ENCODE measurements around the gene LBHD1.
A peak's percentile ranks its signal among the peaks of the same experiment; 100 is the strongest.
"Not testable (repeated sequence)": the region's sequence is repeated elsewhere in the genome, so short reads cannot be mapped to it uniquely, and the experiment has no call there.

LBHD1 gene

DNA sequence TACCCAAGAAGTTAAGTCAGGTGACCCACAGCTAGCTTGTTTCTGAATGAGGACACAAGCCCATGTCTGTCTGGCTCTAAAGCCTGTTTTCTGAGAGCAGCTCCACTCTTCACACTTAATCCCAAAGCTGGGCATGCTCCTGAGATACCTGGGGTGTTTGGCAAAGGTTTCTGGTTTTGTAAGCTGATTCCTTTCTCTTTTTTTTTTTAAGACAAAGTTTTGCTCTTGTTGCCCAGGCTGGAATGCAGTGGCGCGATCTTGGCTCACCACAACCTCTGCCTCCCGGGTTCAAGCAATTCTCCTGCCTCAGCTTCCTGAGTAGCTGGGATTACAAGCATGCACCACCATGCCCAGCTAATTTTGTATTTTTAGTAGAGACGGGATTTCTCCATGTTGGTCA lies 21.6 kb upstream of the LBHD1 start:
- DNase-seq: not testable (repeated sequence)

DNA sequence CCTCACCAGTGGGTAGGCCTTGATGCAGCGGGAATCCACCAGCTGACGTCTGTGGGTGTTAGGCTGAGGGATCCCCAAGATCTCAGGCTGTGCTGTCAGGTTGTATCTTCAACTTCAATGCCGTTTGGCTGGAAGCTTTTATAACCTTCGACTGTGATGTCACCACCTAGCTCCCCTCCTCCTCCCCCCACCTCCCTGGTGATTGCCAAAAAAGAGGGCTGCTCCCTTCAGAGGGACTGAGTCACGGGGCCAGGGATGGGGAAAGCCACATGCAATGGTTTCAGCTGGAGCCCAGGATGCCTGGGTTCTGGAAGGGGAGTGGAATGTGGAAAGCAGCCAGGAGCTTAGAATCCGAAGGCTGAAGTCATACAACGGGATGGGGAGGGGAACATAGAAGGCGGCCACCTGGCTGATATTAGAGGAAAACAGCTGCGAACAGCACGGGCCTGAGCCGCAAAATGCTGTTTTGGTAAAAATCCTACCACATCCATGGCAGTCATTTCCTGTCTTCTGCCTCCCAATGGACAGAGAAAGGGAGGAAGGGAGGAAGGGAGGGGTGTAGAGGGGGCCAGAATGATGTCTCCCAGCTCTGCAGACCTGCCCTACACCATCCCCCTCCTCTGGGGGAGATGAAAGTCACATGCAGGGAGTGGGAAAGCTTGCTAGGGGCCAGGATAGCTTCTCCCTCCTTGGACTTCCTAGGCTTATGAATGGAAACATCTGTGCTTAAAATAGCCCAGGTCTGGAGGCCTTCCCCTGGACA lies 17.5 kb upstream of the LBHD1 start, which contains the start of gene LRRN4CL:
LRRN4CL (minus strand) TSS at position 110 of the 763 bp plus-strand sequence. CDS start 1,022 bp downstream, outside the sequence.
- no peak for DNase-seq

DNA sequence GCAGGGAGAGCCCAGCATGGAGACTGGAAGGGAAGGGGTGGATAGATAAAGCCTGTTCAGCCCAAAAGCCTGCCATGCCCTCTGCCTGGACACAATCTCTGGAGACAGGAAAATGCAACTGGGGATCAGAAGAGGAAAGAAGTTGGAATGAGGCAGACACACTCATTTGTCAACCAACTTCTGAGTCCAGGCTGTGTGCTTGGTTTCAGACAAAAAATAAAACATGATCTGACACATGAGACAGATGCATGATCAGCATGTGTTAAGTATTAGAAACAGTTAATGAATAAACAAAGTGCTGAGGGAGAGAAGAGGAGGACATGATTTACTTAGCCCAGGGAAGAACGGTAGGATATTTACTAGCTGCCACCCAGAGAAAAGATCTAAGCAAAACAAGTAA lies 16.4 kb upstream of the LBHD1 start:
- no peak for DNase-seq

DNA sequence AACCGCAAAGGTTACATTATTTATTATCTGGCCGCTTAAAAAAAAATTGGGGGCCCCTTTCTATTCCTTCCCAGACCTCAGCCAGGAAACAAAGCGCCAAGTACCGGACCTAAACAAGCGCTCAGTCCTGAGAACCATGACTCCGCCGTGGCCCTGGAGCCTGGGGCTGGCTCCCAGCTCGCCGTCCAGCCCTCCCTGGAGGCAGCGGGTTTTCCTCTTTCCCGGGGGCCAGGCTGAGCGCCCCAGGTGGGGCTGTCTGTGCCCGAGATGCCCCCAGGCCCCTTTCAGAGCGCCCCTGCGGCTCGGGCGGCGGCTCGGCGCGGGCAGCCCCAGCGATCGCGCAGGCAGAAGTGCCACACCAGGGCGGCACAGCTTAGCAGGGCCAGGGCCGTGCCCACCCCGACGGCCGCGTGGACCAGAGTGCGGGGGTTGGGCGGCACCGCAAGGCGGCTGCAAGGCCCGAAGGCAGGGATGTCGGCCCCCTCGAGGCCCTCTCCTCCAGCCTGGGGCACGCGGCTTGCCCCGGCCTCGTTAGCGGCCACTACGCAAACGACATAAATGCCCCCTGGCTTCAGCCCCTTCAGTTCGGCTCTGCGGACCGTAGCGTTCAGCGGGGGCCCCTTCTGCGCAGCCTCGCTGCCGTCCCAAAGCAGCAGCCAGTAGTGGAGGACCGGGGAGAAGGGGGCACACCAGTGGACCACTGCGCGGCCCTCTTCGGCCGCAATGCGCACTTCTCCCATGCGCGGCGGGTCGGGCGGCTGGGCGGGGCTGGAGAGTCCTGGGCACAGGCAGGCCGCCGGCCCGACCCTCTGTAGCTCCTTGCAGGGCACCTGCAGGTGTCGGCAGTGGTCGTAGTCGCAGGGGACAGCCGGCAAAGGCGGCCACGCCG lies 15.7 kb upstream of the LBHD1 start:
- DNase-seq: no peak

DNA sequence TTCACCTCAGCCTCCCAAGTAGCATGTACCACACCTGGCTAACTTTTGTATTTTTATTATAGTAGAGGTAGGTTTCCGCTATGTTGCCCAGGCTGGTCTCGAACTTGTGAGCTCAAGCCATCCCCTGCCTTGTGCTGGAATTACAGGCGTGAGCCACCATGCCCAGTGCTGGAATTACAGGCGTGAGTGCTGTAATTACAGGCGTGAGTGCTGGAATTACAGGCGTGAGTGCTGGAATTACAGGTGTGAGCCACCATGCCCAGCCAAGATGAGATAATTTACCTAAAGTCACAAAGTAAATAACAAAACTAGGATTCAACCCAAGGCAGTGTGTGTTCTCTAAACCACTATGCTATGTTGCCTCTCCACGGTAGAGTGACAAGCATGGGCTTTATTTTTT lies 10.5 kb upstream of the LBHD1 start:
- no peak for DNase-seq

DNA sequence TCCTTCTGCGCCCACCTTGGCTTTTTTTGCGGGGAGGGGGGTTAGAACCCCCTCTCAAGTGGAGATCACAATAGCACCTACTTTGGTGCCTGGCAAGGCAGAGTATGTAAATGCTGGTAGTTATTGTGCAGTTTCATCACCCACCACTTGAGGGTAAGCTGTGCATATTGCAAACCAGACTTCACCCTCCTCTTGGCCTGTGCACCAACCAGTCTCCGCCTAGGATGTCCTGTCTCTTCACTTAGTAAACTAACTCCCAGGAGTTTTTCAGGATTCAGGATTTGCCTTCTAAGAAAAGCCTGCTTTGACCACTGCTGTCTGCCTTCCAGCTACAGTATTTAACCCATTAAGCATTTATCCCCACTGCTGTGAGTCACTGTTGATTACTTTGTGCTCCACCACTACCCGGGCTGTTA lies 8.8 kb upstream of the LBHD1 start:
- DNase-seq: peak; percentile 76

DNA sequence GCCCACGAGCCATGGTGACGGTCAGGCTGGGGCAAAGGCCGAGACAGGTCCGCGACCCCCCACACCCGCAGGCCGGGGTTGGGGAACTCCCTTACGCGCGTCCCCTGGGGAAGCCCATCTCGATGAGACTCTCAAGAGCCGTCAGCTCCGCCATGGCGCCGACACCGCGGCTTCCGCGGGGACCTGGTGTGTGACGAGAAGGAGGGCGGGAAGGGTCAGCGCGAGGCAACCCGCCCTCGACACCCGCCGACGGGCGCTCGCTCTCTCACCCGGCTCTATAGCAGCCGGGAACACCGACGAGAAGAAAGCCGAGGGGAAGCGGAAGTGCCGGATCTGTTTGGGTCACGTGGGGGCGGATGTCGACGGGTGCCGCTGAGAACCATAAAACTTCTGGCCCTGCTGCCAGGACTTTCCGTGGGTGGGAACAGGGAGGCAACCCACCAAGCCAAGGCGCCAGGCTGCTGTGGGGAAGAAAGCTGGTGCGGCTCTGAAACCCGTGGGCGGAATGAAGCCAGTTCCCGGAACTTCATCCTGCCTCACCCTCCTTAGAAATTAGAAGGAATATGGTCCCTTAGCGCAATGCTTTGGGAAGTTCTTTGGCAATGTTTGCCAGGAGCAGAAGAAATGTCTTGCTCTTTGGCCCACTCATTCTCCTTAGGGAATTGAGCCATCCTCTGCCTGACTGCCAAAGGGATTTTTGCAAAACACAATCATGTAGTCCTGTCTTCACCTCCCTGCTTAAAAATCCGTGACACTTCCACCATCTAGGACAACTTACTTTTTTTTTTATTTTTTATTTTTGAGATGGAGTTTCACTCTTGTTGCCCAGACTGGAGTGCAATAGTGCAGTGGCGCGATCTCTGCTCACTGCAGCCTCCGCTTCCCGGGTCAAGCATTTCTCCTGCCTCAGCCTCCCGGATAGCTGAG lies 7.0 kb upstream of the LBHD1 start, which contains the start of gene UBXN1:
UBXN1 (minus strand) TSS at position 304 of the 927 bp plus-strand sequence; CDS start at position 154, 150 bp downstream.
- peak; percentile 82 to 92 for DNase-seq

DNA sequence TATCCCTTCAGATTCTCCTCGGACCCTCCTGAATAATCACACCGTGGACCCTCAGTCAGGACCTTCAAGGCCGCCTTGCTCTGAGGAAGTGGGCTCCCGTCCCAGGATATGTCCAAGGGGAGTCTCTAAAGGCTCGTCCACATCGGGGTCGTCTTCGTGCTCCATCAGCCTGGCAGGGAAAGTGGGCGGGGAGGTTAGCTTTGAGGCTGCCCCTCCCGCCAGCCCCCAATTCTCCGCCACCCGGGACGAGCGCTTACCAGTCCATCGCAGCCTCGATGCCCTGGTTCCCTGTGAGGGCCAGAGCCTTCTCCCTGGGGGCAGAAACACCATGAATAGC lies 6.3 kb upstream of the LBHD1 start:
- no peak for DNase-seq

DNA sequence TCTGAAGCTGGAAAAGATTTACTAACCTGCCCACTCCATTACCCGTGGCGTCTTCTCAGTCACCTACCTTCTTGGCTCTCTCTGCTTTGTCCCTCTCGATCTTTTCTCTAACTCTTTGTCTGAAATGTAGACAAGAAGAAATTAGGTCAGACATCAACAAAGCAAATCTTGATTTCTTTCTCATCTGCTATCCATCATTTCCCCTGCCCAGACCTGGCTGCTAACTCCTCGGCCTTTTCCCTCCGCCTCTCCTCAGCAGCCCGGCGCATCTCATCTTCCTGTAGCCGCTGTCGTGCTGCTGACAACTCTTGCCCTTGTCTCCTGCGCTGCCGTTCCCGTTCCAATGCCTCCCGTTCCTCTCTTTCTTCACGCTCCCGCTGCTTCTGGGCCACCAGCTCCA lies 5.6 kb upstream of the LBHD1 start:
- DNase-seq: no peak

DNA sequence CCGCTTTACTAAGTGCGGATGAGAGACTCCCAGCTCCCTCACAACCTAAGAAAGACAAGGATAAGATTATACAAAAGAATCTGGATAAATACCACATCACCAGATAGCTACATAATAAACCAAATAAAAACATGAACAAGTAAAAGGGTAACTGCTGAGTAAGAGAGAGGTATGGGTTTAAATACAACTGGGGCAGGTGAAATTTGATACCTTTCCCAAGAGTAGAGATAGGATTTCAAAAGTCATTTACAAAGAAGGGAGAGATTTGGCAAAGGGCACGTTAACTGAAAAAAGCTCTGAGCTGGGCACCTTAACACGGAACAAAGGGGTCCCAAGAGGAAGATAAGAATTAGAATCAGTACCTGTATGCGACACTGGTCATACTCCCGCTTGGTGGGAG lies 5.1 kb upstream of the LBHD1 start:
- no peak for DNase-seq

DNA sequence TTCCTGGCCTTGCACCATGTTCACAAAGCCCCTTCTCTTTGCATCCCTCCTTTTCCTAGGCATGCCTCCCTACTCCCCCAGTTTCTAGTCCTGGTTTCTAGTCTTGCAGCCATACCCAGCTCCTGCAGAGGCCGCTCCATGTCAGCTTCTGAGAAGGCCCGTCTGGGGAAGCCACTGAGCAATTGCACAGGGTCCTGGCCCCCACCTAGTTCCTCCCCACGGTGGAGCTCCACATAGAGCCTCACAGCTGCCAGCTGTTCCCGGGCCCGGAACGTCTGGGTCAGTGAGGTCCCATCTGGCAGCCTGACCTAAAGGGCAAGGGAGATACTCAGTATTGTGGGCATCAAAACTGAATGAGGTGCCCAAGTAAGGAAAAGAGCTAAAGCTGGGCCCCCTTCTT lies 4.6 kb upstream of the LBHD1 start:
- DNase-seq: no peak

DNA sequence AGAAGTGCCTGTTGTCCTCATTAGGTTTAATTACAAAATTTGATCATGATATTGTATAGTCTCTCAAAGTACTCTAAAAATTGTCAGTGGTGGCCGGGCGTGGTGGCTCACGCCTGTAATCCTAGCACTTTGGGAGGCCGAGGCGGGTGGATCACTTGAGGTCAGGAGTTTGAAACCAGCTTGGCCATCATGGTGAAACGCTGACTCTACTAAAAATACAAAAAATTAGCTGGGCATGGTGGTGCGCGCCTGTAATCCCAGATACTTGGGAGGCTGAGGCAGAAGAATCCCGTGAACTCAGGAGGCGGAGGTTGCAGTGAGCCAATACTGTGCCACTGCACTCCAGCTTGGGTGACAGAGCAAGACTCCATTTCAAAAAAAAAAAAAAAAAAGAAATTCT lies 3.3 kb upstream of the LBHD1 start:
- DNase-seq: not testable (repeated sequence)

DNA sequence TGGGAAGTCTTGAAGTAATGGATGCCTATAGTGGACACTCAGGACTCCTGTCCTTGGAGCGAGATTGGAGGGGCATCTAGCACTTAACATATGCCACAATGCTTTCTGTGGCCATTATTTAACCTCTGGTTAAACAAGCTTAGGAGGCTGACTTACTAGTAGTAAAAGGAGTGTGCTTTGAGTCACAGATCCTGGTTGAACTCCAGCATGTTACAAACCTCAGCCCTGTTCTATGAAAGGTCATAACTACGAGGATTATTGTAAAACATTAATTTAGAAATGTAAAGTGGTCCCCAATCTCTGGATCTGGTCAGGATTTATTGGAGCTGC lies 1.1 kb upstream of the LBHD1 start:
- no peak for DNase-seq

DNA sequence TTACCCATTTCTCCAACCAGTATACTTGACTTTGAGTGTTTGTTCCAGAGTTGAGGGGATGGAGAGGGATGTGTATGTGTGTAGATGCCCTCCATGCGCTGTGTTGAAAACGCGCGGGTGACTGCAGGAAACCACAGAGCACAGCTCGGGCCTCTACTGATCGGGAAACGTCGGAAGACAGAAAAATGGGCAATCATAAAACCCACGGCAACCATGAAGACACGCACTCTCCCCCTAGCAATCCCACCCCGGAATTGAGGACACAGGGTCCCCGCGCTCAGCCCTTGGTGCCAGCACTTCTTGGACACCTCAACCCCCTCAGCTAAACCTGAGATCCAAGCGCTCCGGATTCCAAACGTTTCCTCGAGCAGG lies 845 bp downstream of the LBHD1 start:
- DNase-seq: no peak

DNA sequence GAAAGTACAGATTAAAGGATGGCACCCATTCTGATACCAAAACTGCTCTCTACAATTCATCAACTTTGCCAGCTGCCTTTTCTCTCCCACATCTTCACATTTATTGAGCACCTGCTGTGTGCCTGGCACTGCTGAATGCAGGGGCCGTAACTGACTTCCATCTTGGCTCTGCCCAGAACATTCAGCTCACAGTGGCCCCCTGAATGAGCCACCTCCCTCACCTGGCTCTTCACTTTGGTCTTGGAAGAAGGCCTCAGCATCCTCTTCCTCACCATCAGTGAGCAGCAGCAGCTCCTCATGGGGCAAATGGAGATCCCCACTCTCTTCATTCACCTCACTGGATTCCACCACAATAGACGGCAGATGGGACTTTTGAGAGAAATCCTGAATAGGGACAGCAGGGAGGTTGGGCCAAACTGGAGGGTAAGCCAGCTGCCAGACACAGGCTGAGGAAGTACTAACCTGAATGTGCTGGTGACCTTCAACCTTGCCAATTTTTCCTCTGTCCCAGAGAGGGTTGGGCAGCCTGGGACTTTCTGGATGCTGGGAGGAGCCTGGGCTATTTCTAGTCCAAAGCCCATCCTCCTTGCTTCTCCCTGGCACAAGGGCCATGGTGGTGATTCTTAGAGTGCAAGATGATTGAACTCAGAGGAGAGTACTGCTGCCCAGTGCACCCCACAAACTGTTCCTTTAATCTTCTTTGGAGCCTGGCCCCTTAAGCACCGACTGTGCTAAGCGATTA lies 2.5 kb downstream of the LBHD1 start:
- DNase-seq: no peak

DNA sequence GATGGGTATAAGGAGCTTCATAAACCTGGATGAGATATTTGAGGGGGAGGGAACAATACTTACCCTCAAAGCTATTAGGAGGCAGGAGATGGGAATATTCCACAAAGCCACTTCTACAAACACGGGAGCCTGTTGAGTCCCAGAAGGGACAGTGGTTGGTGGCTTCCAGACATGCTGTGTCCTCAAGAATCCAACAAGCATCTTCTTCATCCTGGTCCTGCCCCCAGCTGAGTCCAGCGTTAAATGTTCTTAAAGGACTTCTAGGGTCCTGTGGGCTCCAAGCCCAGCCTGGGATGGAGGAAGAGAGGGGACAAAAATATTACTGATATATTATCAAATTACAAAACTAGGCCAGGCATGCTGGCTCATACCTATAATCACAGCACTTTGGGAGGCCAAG lies 4.6 kb downstream of the LBHD1 start:
- DNase-seq: no peak

DNA sequence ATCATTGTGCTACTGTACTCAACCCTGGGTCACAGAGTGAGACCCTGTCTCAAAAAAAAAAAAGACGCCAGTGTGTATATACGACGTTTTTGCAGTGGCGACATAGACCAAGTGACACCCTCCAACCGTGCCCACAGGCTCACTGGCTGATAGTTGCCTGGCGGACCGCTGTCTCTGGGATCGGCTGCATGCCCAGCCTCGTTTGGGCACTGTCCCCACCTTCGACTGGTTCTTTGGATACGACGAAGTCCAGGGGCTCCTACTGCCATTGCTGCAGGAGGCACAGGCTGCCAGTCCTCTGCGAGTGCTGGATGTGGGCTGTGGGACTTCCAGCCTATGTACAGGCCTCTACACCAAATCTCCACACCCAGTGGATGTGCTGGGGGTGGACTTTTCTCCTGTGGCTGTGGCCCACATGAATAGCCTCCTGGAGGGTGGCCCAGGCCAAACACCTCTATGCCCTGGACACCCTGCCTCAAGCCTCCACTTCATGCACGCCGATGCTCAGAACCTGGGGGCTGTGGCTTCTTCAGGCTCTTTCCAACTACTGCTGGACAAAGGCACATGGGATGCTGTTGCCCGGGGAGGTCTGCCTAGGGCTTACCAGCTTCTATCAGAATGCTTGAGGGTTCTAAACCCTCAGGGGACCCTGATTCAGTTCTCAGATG lies 5.7 kb downstream of the LBHD1 start:
- no peak for DNase-seq

DNA sequence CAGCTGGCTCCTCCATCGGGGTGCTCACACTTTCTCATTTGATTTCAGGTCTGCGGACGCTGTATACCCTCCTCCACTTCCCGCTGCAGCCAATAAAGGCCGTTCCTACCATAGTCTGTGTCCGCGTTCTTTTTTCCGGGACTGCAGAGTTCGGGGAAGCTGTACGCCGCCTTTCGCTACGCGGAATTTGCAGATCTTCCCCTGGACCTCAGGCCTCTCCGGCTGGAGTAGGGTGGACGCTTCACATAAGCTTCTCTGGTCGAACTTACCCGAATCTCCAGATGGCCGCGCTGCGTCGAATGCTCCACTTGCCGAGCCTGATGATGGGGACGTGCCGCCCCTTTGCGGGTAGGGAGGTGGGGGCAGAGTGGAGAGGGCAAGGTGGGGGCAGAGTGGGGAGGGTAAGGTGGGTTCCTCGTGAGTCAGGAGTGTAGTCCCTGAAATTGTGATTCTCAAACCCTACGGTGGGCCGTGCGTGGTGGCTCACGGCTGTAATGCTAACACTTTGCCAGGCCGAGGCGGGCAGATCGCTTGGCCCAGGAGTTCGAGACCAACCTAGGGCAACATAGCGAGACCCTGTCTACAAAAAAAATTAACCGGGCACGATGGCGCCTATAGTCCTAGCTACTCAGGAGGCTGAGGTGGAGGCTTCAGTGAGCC lies 6.3 kb downstream of the LBHD1 start:
- no peak for DNase-seq

DNA sequence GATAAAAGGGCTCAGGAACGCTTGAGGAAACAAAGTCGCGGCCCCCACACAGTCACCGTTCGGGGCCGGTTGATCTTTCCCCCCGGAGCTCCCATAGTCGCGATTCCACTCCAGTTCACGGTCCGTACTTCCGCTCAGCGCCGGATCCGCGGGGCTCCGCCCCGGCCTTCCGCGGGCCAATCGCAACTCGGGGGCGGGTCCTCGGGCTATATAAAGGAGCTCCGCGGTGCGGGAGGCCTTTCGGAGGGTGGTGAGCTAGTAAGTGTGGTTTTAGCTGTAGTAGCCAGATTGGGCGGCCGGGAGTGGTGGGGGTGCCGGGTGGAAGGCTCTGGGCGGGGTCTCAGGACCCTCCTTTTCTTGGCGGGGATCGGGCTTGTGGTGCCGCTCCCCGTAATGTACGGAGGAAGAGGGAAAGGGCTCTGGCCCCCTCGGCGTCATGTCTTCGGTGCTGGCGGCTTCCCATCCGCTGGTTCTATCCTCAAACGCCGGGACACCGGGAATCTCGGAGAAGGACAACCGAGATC lies 6.9 kb downstream of the LBHD1 start, which contains the start of the genes C11orf98 and CSKMT:
C11orf98 (minus strand) TSS at position 136 of the 524 bp plus-strand sequence; CDS start at position 95, 41 bp downstream.
CSKMT (plus strand) TSS at position 238 of the 524 bp plus-strand sequence. CDS start 568 bp downstream, outside the sequence.
- peak; percentile 86 to 89 for DNase-seq

DNA sequence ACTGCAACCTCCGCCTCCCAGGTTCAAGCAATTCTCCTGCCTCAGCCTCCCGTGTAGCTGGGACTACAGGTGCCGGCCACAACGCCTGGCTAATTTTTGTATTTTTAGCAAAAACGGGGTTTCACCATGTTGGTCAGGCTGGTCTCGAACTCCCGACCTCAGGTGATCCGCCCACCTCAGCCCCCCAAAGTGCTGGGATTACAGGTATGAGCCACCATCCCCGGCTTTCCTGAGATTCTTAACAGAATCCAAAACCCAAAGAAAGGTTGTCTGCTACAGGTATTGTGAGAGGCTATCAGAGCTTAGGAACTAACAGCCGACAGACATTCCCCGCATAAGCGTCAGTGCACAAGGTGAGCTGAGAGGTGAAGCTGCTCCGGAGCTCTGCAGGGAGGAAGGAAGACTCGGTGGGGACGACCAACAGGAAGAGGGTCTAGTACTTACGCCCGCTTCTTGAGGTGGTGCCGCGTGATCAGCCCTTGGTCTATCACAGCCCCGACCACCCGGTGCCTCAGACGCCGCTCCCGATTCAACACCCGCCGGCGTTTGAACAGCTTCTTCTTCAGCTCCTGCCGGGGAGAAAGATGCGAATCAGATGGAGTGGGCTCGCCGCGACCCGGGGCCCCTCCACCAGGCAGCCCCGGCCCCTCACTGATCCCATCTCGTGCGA lies 7.5 kb downstream of the LBHD1 start:
- DNase-seq: peak; percentile 41 to 59
